ENCODE measurements around the gene SOCS7.
"Not testable (repeated sequence)": the region's sequence is repeated elsewhere in the genome, so short reads cannot be mapped to it uniquely, and the experiment has no call there.

The SOCS7 gene

DNA sequence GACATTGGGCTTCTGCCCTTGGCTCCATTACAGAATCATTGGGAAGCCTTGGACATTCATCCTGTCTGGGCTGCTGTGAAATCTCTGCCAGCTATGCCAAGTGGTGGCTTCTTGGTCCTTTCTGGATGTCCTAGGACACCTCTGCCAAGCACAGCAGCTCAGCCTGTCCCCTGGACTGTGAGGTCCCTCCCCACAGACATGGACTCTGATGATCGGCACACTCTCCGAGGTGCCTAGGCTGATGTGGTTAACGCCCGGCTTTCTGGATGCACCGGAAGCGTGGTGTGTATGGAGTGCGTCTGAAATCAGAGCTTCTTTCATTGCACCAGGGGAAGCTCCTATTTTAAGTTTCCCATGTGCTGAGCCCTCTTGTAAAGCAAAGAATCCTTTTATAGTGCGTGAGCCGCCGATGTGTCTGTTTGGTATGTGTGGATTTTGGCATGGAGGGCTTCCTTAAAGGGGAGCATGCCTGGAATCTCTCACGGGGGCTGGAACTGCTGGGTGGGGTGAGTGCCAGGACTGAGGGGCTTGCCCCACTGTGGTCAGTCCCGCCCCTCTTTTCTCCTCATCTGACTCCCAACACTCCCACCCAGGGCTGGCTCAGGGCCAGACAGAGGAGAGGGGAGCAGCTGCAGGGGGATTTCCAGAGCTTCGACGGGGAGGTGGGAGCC, 69.7 kb downstream of the SOCS7 start:
- peak; percentile 93 for DNase-seq (ENCODE audit: low read depth)

DNA sequence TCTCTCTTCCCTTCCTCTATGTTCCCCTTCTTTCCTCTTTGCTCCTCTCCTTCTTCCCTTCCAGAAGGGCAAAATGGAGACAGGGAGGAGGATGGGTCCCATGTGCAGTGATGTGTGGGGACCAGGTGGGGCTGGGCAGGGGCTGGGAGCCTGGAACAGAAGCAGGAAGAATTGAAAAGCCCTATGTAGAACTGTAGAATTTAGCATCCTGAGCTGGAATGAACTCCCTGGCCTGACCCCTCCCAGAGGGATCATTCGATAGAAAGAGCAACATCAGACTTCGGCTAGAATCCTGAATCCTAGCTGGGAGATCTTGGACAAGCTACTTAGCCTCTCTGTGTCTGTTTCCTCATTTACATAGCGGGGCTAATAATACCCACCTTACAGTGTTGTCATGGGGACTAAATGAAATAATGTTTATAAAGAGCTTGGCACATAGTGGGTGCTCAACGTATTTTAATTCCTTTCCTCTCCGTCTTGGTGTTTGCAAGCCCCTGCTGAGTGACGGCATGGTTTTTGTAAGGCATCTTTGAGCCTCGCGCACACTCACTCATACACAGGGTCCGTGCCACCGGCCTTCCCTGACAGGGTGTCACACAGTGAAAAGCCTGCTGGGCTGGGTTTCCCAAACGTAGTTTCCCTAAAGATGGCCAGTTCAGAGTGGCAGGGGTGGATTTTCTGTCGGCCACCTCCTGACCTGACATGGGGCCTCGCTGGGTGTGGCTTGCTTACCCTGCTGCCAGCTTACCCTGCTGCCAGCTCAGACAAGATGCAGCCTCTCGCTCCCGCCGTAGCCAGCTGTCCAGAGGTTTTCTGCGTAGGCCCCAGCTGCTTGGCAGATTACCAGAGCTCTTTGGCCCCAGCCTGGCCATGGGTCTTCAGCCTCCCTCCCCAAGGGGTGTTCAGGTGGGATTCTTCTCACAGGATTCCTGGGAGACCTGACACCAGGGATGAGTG, 70.5 kb downstream of the SOCS7 start:
- no peak for DNase-seq (ENCODE audit: low read depth)

DNA sequence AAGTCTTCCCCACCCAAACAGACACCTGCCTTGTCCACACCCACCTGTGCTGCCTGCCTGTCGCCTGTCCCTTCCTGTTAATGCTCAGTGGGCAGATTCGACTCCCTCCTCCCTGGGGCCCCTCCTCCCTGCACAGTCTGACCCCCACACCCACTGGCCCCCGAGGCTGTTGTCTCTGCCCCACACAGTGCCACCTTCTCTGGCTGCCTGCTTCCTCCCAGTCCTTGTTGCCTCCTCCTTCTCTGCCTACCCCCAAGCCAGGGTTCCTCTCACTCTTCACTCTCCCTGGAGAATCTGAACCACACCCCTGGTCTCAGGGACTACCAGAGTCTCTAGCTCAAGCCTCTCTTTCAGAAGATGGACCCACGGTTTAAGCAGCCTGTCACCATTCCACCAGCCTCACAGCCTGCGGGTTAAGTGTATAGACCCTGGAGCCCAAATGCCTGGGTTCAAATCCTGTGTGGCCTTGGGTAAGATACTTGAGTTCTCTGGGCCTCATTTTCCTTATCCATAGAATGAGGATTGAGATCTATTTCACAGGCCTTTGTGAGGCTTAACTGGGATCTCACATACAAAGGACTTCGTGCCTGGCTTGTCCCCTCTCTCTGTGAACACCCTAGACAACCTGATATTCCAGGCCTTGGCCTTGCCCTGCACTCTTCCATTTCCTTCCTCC, 72.8 kb downstream of the SOCS7 start:
- no peak for DNase-seq (ENCODE audit: low read depth)

DNA sequence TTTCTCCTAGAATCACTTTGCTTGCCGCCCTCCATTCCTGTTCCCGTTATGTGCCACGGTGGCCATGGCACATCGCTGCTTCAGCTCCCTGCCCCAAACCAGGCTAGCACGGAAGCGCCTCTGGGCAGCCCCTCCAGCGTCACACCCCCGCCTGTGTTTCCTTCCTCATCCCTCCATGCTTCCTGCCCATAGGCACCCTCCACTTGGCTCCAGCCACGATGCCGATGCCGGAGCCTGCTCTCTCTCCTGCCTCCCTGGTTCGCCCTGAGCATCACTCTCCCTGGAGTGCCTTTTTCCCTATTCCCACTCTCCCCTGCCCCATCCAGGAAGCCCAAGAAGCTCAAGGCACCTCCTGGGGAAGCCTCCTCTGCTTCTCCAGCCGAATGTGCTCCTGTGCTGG, 73.4 kb downstream of the SOCS7 start:
- no peak for DNase-seq (ENCODE audit: low read depth)

DNA sequence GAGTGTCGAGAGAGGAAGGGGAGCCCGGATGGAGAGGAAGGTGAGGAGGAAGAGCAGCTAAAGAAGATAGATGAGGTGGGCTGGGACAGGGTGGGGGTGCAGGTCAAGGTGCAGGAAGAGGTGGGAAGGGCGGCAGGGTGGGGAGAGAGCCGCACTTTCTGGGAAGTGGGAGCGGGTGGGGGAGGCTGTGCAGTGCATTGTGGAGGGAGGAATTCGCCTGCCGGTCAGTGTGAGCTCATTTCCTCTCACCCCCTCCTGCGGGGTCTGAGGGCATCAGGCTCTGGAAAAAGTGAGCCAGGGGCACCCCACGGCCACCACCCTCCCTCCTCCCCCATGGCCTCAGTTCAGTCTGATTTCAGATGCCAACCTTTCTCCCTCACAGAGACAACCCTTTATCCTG, 74.1 kb downstream of the SOCS7 start:
- peak; percentile 51 for DNase-seq (ENCODE audit: low read depth)

DNA sequence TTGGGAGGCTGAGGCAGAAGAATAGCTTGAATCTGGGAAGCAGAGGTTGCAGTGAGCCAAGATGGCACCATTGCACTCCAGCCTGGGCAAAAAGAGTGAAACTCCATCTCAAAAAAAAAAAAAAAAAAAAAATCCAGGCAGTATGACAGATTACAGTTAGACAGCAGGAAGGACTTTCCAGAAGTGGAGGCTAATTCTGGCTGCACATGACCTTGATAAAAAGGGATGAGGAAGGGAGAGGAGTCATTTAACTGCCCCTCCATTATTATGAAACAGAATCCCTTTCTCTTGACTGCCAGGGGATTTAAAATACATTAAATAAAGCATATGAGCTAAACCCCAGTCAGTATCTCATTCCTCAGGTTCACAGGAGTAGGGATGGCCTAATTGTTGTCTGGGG, 74.8 kb downstream of the SOCS7 start:
- no peak for DNase-seq (ENCODE audit: low read depth)

DNA sequence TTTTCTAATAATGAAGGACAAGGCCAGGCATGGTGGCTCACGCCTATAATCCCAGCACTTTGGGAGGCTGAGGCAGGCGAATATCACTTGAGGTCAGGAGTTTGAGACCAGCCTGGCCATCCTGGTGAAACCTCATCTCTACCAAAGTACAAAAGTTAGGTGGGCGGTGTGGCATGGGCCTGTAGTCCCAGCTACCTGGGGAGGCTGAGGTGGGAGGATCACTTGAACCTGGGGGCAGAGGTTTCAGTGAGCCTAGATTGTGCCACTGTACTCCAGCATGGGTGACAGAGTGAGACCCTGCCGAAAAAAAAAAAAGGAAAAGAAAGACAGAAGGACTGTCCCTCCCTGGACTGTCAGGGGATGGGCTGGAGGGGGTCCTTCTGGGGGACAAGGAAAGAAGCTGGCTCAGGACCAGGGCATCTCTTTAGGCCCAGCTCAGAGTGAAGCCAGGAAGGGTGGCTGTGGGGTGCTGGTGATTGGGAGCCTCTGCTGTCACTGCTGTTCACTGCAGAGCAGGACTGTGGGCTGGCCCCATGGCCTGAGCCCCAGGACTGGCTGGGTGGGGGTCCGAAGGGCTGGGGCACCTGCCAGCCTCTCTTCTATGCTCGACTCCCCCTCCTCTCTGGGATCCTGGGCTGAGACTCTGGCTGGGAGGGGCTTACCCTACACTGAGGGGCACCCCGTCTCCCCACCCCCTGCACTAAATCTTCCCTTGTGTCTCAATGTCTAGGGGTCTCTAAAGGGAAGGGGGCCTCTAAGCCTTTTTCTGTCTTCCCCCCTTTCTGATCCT, 75.7 kb downstream of the SOCS7 start:
- DNase-seq (ENCODE audit: low read depth), result no peak

DNA sequence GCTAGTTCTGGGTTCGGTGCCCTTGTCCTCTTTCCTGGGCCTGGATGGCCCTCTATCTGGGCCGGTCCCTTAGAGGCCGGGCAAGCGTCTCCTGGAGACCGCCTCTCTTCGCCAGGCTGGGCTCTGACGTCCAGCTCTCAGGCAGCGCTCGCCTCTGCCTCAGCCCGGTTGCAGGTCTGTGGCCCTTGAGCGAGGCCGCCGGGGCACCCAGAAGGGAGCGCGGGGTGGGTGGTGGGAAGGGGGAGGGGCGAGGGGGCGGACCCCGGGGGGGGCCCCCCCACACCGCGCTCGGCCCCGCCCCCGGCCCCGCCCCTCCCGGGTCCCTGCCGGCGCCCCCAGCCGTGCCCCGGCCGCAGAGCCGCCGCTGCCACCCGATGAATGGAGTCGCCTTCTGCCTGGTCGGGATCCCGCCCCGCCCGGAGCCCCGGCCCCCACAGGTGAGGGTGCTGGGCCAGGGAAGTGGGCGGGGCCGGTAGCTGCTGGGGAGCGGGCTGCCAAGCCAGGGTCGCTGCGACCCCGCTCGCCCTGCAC, 76.5 kb downstream of the SOCS7 start, which contains the start of gene ARHGAP23:
ARHGAP23 (plus strand) TSS at position 353 of the 531 bp plus-strand sequence; CDS start at position 375, 22 bp downstream.
- peak; percentile 87 for DNase-seq (ENCODE audit: low read depth)

DNA sequence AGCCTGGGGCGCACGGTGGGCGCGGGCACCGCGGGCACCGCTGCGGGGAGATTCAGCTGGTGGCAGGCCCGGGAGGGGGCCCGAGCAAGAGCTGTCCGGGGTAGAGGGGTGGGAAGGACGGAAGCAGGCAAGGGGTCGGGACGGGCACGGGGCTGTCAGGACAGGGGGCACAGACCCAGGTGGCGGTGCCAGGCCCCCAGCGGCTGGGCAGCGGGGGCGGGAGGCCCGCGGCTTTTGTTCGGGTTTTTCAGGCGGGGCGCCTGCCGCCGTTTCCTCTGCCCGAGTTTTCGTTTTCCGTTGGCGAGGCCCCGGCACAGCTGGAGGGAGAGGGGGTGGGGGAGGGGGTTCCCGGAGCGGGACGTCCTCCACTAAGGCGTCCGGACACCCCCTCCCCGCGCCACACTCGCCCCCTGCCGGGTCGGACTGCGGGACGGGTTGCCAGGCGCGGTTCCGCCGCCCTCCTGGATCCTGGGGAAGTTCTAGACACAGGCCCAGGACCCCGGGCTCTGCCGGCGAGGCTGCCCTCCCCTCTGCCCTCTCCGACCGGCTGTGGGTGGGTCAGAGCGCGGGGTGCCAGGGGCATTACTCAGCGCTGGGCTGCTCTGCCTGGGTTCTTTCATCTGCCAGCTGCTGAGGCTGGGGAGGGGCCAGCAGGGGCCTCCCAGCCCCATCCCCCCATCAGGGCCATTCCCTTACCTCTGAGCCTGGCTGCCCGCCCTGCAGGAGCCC, 77.2 kb downstream of the SOCS7 start:
- DNase-seq (ENCODE audit: low read depth), result peak; percentile 73

DNA sequence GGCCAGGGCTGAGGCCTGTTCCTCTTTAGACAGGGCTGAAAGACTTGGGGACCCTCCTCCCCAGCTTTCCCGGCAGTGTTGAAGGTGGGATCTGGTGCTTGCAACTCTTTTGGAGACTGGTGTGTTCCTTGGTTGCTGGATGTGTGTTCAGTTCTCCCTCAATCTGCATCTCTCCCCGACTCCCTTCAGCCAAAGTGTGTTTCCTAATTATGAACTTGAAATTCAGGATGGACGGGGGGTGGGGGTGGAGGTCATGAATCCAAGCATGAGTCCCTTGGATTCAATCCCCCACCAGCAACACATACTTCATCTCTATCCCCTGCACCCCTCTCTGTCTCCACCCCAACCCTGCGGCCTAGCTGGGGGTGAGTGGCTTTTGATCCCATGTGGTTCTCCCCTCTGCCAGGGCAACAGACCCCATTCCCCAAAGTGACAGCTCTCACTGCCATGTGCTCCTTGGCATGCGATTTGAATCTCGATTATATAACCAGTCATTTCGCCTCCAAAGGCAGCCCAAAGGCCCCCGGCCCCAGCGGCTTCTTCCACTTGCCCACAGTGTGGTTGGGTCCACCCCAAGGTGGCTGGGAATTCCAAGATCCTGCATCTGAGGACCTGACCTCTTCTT, 77.9 kb downstream of the SOCS7 start:
- no peak for DNase-seq (ENCODE audit: low read depth)

DNA sequence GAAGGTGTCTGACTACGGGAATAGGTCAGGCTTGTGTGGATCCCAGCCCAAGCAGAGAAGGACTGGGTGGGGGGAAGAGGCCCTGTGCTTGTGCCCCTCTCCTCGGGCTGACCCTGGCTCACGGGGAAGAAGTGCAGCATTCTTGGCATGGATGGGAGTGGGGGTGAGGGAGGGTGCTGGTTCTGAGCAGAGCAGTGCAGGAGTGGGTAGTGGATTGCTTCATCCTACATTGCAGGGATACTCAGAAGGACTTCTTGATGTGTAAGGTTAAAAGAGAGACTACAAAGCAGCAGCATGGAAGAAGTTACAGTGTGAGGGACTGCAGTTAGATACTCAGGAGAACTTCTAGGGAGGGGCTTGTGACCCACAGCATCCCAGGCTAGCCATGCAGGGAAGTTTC, 78.7 kb downstream of the SOCS7 start:
- DNase-seq (ENCODE audit: low read depth), result peak; percentile 75

DNA sequence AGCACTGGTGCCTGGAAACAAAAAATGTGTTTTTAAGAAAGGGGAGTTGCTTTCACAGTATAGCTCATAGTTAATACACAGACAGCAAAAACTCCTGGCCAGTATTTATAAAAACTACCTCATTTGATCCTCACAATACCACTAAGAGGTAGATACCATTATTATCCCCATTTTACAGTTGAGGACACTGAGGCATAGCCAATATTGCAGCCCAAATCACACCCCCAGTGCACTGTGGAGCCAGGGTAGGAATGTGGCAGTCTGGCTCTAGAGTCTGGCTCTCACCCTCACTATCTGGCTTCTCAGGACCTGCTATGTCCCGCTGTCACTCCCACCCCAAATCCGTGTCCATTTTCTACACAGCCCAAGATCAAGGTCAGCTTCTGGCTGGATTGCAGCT, 79.2 kb downstream of the SOCS7 start:
- no peak for DNase-seq (ENCODE audit: low read depth)

DNA sequence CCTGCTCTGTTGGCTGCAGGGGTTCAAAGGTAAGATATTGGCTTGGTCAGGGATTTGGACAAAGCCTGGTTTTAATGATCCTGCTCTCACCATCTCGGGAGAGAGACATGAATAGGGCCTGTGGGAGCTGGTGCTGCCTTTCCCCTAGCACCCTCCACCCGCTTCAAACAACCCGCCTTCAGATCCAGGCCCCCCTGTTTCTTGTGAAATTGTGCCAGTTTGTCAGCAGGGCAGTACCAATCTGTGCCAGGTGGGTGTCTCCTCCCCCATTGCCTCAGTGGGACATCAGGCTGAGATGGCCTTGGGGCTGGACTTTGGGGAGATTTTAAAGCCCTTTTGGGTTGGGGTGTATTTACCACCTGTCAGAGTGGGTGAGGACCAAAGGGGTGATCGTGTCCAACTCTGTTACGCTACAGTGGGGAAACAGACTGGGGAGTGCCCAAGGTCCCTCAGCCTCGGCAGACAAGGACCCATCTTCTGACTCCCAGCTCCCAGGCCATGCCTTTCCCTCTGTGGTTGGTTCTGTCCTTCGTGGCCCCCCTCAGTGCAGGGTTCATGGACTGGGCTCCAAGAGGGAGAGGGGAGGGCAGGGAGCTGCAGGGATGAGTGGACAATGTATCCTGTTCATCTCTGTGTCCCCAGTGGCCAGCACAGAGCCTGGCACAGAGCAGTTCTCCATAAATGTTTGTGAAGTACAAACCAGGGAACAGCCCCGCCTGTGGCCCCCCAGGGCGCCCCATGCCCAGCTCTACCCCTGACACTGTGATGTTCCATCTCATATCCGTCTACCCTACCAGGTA, 79.9 kb downstream of the SOCS7 start:
- DNase-seq (ENCODE audit: low read depth), result no peak

DNA sequence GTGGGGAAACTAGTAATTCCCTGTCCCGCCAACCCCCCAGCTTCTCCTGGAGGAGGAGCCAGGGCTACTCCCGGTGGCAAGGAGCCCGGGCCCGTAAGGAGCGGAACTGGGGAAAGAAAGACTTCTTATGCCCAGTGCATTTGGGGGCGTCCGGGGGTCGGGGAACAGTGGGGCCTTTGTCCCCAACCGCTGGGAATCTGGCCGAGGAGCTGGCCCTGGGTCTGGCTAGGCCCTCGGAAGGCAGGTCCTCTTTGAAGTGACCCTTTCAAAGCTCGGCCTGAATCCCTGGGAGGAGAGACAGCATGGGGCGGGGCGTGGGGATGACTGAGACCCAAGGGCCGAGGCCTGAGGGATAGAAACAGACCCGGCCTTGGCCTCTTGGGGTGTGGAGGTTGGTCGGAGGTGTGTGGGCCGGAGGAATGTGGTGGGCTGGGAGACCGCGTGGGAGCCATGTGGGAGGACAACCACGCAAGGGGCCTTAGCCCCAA, 82.6 kb downstream of the SOCS7 start:
- DNase-seq (ENCODE audit: low read depth), result no peak

DNA sequence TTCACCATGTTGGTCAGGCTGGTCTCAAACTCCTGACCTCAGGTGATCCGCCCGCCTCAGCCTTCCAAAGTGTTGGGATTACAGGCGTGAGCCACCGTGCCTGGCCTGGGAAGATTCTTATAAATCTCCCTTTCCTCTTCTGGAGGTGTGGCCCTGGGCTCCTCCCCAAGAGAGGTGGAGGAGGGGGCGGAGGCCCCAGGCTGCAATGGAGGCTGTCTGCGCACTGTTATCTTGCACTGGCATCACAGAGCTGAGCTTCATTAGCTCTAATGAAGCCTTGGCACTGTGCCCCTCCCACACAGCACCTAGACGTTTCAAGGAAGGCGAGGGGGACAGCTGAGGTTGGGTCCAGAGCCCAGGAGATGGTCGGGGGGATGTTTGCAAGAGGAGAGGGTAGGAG, 84.2 kb downstream of the SOCS7 start:
- DNase-seq (ENCODE audit: low read depth), result no peak

DNA sequence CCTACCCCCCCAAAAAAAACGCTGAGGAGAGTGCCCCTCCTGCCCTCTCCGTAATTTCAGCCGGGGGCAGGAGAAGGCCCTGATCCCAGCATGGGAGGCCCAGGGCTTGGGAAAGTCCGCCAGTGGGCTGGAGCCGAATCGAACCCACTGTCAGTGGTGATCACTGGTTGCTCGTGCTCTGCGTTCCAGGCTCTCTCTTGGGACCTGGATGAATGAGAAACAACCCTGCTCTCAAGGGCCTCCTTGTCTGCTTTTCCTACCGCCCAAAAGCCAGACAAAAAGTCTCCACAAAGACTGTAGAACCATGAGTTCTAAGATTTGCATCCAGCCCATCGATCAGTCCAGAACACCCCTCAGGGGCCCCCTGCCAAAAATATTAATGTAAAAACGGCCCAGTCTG, 84.7 kb downstream of the SOCS7 start:
- no peak for DNase-seq (ENCODE audit: low read depth)

DNA sequence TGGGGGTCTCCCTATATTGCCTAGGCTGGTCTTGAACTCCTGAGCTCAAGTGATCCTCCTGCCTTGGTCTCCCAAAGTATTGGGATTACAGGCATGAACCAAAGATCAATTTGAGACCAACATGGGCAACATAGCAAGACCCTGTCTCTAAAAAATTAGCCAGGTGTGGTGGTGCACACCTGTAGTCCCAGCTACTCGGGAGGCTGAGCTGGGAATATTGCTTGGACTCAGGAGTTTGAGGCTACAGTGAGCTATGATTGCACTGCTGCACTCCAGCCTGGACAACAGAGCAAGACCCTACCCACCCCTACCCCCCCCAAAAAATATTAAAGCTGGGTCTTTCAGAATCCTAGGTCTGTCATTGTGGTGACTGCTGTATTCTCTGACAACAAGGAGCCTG, 85.7 kb downstream of the SOCS7 start:
- DNase-seq (ENCODE audit: low read depth), result not testable (repeated sequence)

DNA sequence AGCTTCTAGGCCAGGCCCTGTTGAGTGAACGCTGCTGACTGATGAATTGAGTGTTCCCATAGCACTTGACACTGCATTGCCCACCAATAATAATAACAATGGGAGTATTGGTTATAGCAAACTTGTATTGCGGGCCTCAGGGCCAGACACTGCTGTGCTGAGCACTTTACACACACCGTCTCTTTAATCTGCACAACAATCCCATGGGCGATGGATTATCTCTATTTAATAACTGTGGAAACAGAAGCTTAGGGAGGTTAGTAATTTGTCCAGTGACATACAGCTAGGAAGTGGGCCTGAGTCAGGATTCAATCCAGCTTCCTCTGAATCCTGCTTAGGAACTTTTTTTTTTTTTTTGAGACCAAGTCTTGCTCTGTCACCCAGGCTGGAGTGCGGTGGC, 87.8 kb downstream of the SOCS7 start:
- DNase-seq (ENCODE audit: low read depth), result no peak

DNA sequence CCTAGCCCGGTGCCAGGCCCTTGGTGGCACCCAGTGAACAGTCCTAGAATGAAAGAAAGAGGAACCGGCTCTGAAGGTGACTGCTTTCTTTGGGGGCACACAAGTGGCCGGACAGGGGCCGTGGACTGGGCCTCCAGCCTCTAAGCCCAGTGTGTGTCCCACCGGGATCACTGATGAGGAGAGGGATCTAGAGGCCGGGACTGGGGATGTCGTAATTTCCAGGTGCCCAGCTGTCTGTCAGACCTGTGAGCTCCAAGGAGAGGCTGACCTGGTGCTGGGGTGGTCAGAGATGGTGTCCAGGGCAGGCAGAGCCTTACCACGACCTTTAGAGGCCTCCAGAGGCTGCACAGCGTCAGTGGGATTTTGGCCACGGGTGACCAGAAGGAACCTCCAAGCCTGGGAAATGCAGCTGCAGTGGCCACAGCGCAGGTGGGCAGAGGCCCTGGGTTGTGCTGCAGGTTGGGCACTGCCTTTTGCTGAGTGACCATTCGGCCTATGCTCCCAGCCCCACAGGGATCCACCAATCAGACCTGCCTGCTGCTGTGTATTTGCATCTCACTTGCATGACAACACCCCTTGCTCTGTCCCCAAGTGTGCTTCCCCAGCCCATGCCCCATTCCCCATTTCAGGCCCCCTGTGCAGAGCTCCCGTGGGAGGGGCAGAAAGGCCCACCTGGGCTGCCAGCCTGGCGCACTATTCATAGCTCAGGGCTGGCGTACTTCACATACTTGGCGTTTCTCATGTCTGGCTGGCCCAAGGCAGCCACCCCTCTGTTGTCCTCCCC, 89.2 kb downstream of the SOCS7 start:
- no peak for DNase-seq (ENCODE audit: low read depth)
